SKM-1 (cell line): Measurements from ENCODE around the gene PSEN1.
A peak's percentile ranks its signal among the peaks of the same experiment; 100 is the strongest.
"Not testable (repeated sequence)": the region's sequence is repeated elsewhere in the genome, so short reads cannot be mapped to it uniquely, and the experiment has no call there.

Experiments
- DNase-seq: peaks from one replicate; lab custom pipeline; 2025; ENCODE audit not compliant: unreplicated experiment; lab: John Stamatoyannopoulos, UW

PSEN1 gene

DNA sequence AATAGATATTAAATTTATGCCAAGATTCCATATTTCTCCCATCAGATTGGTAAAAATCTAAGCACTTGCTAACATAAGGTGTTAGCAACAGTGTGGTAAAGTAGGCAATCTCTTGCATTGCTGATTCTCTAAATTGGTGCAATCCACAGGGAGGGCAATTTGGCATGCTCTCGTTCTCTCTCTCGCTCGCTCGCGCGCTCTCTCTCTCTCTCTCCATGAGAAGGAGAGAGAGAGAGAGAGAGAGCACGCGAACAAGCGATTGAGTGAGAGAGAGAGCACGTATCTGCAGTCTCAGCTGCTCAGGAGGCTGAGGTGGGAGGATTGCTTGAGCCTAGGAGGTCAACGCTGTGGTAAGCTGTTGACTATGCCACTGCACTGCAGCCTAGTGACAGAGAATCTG, 25.9 kb downstream of the PSEN1 start:
- no peak for DNase-seq

DNA sequence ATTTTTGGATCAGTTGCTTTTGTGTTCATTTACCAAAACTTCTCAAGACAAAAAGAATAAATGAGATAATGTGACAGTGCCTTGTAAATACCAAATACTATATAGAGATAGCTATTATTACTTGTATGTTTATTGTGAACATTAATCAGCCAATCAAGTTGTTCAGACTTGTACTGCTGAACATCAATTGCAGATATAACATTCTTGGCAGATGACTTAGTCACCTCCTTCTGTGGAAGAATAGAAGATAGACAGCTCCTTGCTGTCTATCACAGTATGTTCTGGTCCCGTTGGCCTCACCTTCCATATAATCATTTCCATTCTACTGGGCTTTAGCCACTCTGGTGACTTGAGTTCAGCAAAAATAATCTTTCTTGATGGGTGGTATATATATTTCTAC, 30.1 kb downstream of the PSEN1 start:
- DNase-seq, result no peak

DNA sequence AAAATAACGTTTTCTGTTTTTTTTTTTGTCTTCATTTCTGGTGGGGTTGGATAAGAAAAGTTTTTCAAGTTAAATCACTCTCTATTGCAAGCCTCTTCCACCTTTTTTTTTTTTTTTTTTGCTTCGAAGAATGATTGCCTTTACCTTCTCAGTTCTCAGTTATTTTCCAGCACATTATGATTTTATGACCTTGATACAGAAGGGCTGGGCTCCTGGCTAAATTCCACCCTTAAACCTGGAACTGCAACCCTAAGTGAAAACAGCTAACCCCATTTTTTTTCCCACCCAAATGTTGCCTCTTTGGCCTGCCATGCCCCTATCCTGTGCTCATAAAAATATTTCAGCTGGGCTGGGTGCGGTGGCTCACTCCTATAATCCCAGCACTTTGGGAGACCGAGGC, 31.4 kb downstream of the PSEN1 start:
- no peak for DNase-seq

DNA sequence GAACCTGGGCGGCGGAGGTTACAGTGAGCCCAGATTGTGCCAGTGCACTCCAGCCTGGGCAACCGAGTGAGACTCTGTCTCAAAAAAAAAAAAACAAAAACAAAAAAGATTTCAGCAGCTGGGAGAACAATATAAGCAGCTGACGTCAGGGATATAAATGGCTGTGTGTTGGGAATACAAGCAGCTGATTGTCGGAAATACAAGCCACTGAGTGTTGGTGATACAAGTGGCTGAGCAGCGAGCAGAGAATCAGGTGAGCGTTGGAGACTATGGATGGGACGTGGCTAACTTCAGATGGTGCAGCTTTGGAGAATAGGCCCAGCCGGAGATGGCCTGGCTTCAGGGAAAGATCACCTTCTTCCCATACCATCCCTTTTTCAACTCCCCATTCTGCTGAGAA, 32.0 kb downstream of the PSEN1 start:
- DNase-seq, result no peak

DNA sequence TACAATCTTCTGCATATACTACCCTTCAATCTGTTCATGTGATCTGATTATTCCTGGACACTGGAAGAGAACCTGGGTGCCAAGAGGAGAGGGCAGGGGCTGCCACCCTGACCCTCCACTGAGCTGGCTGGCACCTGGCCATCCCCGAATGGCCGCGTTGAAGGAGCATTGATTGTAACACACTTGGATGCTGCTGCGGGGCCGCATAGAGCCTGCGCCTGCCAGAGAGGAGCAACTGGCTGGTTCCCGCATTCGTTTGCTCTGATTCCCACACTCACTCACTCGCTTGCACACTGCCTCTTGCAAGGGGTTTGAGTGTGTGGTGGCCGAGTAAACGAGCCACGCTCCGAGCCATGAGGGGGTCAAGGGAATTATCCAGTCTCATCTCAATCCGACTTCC, 32.4 kb downstream of the PSEN1 start:
- DNase-seq, result no peak

DNA sequence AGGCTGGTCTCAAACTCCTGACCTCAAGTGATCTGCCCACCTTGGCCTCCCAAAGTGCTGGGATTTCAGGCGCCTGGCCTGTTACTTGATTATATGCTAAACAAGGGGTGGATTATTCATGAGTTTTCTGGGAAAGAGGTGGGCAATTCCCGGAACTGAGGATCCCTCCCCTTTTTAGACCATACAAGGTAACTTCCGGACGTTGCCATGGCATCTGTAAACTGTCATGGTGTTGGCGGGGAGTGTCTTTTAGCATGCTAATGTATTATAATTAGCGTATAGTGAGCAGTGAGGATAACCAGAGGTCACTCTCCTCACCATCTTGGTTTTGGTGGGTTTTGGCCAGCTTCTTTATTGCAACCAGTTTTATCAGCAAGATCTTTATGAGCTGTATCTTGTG, 33.5 kb downstream of the PSEN1 start:
- not testable (repeated sequence) for DNase-seq

DNA sequence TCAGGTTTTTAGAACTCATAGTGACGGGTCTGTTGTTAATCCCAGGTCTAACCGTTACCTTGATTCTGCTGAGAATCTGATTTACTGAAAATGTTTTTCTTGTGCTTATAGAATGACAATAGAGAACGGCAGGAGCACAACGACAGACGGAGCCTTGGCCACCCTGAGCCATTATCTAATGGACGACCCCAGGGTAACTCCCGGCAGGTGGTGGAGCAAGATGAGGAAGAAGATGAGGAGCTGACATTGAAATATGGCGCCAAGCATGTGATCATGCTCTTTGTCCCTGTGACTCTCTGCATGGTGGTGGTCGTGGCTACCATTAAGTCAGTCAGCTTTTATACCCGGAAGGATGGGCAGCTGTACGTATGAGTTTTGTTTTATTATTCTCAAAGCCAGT, 34.4 kb downstream of the PSEN1 start:
- DNase-seq, result no peak

DNA sequence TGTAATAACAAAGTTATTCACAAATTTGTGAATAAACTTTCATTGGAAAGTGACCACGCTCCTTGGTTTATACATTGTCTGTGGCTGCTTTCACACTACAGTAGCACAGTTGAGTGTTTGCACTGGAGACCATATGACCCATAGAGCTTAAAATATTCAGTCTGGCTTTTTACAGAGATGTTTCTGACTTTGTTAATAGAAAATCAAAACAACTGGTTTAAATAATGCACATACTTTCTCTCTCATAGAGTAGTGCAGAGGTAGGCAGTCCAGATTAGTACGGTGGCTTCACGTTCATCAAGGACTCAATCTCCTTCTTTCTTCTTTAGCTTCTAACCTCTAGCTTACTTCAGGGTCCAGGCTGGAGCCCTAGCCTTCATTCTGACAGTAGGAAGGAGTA, 36.2 kb downstream of the PSEN1 start:
- no peak for DNase-seq

DNA sequence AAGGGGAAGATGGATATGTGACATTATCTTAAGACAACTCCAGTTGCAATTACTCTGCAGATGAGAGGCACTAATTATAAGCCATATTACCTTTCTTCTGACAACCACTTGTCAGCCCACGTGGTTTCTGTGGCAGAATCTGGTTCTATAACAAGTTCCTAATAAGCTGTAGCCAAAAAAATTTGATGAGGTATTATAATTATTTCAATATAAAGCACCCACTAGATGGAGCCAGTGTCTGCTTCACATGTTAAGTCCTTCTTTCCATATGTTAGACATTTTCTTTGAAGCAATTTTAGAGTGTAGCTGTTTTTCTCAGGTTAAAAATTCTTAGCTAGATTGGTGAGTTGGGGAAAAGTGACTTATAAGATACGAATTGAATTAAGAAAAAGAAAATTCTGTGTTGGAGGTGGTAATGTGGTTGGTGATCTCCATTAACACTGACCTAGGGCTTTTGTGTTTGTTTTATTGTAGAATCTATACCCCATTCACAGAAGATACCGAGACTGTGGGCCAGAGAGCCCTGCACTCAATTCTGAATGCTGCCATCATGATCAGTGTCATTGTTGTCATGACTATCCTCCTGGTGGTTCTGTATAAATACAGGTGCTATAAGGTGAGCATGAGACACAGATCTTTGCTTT, 36.9 kb downstream of the PSEN1 start:
- no peak for DNase-seq

DNA sequence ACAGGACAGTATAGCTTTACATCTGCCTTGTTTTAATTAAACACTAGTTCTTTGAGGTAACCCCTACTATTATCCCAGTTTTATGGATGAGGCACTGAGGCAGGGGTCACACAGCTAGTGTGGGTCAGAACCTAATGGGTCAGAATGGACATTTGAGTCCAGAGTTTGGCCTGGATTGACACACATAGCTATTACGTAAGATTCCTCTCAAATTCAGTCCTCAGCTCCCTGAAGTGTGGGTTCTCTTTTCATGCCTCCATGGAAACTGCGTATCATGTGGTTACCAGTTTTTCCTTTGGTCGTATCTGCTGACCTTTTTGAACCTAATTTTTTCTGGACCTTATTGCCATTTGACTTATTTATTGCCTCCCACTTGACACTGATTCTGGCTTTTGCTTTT, 40.4 kb downstream of the PSEN1 start:
- no peak for DNase-seq

DNA sequence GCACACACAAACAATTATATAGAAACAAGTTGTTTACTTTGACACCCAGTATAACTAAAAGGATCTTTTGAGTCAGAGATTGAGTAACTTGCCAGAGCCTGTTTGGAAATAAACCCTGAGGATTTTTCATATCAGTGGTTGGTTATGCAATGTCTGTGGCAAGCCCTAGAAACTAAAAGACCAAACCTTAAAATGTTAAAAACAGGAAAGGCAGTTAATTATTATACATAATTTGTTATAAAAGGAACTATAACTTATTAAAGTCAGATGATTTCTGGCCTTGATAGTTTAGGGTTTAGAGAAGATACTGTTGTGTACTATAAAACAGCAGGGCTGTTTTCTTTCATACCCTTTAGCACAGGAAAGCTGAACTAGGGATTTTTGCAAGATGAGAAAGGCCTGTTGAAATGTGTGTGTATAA, 44.1 kb downstream of the PSEN1 start:
- peak; percentile 62 for DNase-seq

DNA sequence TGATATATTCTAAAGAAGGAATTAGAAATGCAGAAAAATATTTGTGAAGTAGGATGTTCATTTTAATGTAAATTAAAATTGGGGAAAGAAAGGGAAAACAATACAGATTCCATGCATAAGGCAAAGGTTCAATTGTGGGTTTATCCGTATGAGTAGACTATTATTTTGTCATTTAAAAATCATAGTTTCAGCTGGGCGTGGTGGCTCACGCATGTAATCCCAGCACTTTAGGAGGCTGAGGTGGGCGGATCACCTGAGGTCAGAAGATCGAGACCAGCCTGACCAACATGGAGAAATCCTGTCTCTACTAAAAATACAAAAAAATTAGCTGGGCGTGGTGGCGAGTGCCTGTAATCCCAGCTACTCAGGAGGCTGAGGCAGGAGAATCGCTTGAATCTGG, 44.7 kb downstream of the PSEN1 start:
- not testable (repeated sequence) for DNase-seq

DNA sequence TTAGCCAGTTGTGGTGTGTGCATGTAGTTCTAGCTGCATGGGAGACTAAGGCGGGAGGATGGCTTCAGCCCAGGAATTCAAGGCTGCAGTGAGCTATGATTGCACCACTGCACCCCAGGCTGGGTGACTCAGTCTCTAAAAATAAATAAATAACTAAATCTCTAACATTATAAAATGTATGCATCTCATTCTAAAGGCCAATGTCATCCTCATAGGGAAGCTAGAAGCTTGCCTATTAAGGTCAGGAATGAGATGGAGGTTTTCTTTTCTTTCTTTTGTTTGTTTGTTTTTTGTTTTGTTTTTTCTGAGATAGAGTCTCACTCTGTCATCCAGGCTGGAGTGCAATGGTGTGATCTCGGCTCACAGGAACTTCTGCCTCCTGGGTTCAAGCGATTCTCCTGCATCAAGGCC, 52.2 kb downstream of the PSEN1 start:
- DNase-seq, result no peak

DNA sequence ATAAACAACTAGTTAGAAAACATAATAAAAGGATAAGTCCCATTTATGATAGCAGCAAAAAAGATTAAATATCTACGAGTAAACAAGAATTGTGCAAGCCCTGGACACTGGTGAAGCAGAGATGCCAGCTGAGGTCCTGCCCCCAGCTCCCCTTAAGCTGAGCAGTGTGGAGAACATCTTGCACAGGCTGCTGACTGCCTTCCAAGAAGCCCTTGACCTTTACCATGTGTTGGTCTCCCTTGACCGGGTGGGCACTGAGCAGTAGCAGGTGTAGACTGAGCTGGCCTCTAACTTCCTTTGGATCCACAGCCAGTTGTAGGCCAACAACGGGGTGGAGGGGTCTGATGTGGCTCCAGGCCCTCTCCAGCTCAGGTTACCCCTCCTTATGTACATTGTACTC, 53.3 kb downstream of the PSEN1 start:
- no peak for DNase-seq

DNA sequence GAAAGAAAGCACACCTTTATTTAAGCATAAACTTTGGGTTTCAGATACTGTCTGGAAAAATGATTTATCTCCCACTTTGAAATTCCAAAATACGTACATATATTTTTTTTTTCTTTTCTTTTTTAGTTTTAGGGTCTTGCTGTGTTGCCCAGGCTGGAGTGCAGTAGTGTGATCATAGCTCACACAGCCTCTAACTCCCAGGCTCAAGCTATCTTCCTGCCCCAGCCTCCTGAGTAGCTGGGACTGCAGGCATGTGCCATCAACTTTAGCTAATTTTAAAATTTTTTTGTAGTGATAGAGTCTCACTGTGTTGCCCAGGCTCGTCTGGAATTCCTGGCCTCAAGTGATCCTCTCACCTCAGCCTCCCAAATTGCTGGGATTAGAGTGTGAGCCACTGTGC, 55.1 kb downstream of the PSEN1 start:
- no peak for DNase-seq

DNA sequence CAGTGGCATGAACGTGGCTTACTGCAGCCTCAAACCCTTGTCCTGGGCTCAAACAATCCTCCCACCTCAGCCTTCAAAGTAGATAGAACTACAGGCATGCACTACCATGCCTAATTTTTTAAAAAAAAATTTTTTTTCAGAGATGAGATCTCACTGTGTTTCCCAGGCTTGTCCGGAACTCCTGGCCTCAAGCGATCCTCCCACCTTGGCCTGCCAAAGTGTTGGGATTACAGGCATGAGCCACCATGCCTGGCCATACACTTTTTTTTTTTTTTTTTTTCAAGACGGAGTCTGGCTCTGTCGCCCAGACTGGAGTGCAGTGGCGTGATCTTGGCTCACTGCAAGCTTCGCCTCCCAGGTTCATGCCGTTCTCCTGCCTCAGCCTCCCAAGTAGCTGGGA, 58.0 kb downstream of the PSEN1 start:
- not testable (repeated sequence) for DNase-seq

DNA sequence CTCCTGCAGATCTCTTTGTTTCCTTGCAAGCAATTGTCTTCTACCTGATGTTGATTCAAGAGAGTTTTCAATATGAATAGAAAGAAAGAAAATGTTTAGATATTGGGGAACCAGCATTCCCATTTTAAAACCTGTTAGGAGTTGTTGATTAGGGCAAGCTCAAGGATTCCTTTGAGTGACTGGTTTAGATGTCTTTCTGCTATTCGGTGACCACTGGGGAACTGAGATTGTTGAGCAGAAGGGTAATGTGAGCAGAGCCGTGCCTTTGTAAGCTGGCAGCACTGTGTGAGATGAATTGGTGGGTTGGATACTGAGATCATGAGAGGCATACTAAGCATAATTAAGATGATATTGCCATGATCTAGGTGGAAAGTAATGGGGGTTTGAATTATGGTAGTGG, 61.9 kb downstream of the PSEN1 start:
- no peak for DNase-seq

DNA sequence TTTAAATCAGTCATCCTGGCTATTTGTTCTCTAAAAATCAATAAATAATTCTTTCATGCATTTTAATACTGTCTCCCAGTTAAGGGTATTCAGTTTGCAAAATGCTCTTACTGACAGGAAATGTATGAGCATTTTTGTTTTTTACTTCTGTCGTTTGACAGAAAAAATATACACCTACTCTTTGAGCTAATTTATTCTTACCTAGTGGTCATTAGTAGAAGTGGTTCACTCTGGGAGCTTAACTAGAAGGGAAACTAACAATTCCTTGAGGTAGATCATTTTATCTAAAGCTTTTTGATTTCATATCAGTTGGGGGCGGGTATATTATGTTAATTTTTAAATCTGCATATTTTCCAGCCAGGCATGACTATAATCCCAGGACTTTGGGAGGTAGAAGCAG, 67.2 kb downstream of the PSEN1 start:
- no peak for DNase-seq

DNA sequence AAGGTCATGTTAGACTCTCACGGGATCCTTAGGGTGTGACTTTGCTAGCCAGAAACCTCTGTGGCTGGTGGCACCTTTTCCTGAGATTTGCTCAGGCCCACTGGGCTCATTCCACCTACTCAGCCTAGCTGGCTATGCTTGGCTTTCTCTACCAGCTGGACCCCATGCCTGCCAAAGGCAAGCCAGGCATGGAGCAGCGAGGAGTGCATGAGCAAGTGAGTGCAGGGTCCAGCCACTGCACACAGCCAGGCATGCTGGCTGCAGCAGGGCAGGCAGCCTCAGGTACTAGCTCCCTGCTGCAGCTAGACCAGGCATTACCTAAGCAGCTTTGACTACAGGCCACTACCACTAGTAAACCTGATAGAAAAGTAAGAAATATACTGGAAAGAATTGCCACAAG, 71.3 kb downstream of the PSEN1 start:
- DNase-seq, result no peak

DNA sequence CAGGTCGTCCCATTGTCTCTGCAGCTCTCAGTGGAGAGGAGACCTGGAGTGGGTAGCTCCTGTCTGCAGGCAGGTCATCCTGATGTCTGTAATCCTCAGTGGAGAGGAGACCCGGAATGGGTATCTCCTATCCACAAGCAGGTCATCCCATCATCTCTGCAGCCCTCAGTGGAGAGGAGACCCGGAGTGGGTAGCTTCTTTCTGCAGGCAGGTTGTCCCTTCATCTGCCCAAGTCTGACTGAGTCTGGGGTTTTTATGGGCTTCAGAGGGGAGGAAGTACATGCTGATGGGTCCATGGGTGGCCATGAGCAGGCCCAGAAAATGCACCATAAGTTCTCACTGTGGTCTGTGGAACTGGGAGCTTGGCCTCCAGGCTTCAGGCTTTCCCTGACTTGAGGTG, 72.1 kb downstream of the PSEN1 start:
- no peak for DNase-seq

DNA sequence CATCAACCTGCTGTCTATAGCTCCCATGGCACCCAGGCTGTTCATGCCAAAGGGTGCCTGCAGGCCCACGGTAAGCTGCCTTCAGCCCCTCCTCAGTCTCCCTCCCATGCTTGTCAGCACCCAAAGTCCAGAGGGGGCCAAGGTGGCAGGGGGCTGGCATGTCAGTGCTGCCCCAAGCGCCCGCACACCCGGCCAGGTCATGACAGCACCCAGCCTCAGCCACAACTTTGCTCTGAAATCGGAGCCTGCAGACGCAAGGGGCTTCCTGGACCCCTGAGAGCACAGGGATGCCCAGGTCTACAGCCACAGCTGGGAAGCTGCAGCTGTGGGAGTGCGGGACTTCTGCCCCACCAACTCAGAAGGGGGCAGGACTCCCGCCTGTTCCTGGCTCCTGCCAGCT, 72.5 kb downstream of the PSEN1 start:
- no peak for DNase-seq

DNA sequence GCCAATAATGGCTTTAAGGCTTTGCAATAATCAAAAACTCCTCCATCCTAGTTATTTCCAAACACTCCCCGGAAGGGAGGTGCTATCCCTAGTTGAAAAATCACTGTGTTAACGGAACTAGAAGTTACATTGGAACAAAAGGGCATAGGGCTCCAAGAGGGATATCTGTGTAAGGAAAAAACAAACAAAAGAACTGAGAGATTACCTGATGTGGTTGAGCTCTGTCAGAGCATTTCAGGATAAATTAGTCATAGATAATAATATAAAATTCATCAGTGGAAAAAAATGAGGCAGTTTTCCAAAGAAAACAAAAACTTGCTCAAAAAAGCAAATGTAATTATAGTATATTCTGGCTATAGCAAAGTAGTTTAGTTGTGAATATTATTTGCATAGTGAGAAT, 73.6 kb downstream of the PSEN1 start:
- DNase-seq, result no peak

DNA sequence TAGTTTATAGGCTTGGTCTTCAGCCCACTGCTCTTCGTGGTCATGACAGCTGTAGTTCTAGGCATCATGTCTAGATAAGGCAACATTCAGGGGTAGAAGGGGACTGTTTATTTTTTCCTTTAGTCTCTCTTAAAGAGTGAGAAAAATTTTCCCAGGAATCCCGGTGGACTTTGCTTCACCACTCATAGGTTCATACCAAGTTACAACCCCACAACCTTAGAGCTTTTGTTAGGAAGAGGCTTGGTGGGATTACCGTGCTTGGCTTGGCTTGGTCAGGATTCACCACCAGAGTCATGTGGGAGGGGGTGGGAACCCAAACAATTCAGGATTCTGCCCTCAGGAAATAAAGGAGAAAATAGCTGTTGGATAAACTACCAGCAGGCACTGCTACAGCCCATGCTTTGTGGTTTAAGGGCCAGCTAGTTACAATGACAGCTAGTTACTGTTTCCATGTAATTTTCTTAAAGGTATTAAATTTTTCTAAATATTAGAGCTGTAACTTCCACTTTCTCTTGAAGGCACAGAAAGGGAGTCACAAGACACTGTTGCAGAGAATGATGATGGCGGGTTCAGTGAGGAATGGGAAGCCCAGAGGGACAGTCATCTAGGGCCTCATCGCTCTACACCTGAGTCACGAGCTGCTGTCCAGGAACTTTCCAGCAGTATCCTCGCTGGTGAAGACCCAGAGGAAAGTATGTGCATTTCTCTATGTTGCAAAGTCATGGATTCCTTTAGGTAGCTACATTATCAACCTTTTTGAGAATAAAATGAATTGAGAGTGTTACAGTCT, 75.1 kb downstream of the PSEN1 start:
- no peak for DNase-seq
